ENCODE measurements around the gene OSBPL6.

Gene OSBPL6

DNA sequence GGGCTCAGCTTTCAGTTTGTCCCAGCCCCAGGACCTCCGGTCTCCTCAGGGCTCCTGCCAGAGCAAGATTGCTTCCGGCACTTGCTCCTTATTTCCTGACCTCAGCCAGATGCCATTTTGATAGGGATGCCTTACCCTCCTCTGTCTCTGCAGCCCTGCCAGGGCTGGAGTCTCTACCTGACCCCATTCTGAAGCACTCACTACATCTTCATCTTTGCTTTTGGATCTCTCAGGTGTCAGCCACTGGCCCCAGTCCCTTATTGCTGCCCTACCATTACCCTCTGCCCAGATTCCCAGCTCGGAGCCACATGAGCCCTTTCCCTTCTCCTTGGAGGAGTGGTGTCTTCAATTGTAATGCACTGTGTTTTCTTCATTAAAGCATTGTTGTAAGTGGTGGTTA is 17.1 kb downstream of the OSBPL6 start:
- H3K27me3 ChIP-seq (ENCODE audit: control insufficient read depth in 1 of 2, insufficient read depth in 2 of 2, low read length in 2 of 2): no peaks in the 10 kb centered on the region
- no peaks in the 10 kb centered on the region for H3K36me3 ChIP-seq (ENCODE audit: control insufficient read depth in 1 of 2, insufficient read depth in 2 of 2, low read length in 2 of 2)
- H3K4me1 ChIP-seq (ENCODE audit: control insufficient read depth in 1 of 2, insufficient read depth in 2 of 2, low read length in 2 of 2): no peaks in the 10 kb centered on the region
- H3K9ac ChIP-seq (ENCODE audit: low read depth in 1 of 2, low read length in 2 of 2): no peak overlapping the region
- no peak overlapping the region for H3K4me3 ChIP-seq (ENCODE audit: low read depth in 1 of 2, low read length in 2 of 2)
- H3K27ac ChIP-seq (ENCODE audit: low read depth, low read length): no peak overlapping the region
- no peaks in the 10 kb centered on the region for H3K9me3 ChIP-seq (ENCODE audit: control insufficient read depth in 1 of 2, low read length in 2 of 2)

- H3K4me1 ChIP-seq (ENCODE audit: control insufficient read depth in 1 of 2, insufficient read depth in 2 of 2, low read length in 2 of 2): no peaks in the 10 kb centered on the region
- H3K36me3 ChIP-seq (ENCODE audit: control insufficient read depth in 1 of 2, insufficient read depth in 2 of 2, low read length in 2 of 2): no peaks in the 10 kb centered on the region
- no peaks in the 10 kb centered on the region for H3K9me3 ChIP-seq (ENCODE audit: control insufficient read depth in 1 of 2, low read length in 2 of 2)
- H3K4me3 ChIP-seq (ENCODE audit: low read depth in 1 of 2, low read length in 2 of 2): no peak overlapping the region
- H3K27ac ChIP-seq (ENCODE audit: low read depth, low read length): no peak overlapping the region
- no peaks in the 10 kb centered on the region for H3K27me3 ChIP-seq (ENCODE audit: control insufficient read depth in 1 of 2, insufficient read depth in 2 of 2, low read length in 2 of 2)
- H3K9ac ChIP-seq (ENCODE audit: low read depth in 1 of 2, low read length in 2 of 2): no peak overlapping the region
These were observed 17.6 kb downstream of the OSBPL6 start for GRCh38 chr2:178211943-178212342.

DNA sequence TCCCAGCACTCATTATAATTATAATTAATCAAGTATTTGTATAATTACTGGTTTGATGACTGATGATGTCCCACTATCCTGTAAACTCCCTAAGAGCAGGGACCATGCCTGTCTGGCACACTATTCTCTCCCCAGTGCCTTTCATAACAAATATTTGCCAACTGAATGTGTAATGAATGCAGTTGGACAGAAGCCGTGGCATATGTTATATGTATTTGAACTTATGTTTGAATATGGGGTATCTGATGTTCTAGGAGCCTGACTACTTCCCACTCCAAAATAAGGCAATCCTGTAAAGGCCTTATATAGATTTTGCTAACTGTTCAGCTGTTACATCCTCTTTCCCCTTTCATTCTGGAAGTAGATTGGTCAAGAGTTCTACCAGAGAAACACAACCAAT is 19.7 kb downstream of the OSBPL6 start:
- no peak overlapping the region for H3K27ac ChIP-seq (ENCODE audit: low read depth, low read length)
- no peaks in the 10 kb centered on the region for H3K27me3 ChIP-seq (ENCODE audit: control insufficient read depth in 1 of 2, insufficient read depth in 2 of 2, low read length in 2 of 2)
- H3K9ac ChIP-seq (ENCODE audit: low read depth in 1 of 2, low read length in 2 of 2): no peak overlapping the region
- no peaks in the 10 kb centered on the region for H3K9me3 ChIP-seq (ENCODE audit: control insufficient read depth in 1 of 2, low read length in 2 of 2)
- no peaks in the 10 kb centered on the region for H3K4me1 ChIP-seq (ENCODE audit: control insufficient read depth in 1 of 2, insufficient read depth in 2 of 2, low read length in 2 of 2)
- H3K4me3 ChIP-seq (ENCODE audit: low read depth in 1 of 2, low read length in 2 of 2): no peak overlapping the region
- no peaks in the 10 kb centered on the region for H3K36me3 ChIP-seq (ENCODE audit: control insufficient read depth in 1 of 2, insufficient read depth in 2 of 2, low read length in 2 of 2)

DNA sequence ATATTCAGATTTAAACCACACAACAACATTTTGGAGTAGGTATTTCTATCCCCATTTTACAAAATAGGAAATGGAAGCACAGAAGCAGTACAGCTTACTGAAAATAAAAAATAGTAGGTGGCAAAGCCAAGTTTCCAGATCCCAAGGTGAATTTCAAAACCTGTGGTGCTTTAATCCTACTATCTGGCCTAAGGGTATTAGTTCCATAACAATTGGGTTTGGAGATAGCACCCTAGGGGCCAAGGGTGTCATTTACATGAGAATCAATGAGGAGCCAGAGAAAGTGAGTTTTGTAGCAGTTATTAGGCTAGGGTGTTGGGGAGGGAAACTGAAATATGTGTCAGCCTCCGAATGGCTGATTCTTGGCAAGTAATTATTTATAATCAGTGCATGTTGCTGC is 24.9 kb downstream of the OSBPL6 start:
- H3K4me3 ChIP-seq (ENCODE audit: low read depth in 1 of 2, low read length in 2 of 2): no peak overlapping the region
- H3K9ac ChIP-seq (ENCODE audit: low read depth in 1 of 2, low read length in 2 of 2): no peak overlapping the region
- no peaks in the 10 kb centered on the region for H3K27me3 ChIP-seq (ENCODE audit: control insufficient read depth in 1 of 2, insufficient read depth in 2 of 2, low read length in 2 of 2)
- H3K27ac ChIP-seq (ENCODE audit: low read depth, low read length): no peak overlapping the region
- H3K9me3 ChIP-seq (ENCODE audit: control insufficient read depth in 1 of 2, low read length in 2 of 2): no peaks in the 10 kb centered on the region
- H3K4me1 ChIP-seq (ENCODE audit: control insufficient read depth in 1 of 2, insufficient read depth in 2 of 2, low read length in 2 of 2): no peaks in the 10 kb centered on the region
- no peaks in the 10 kb centered on the region for H3K36me3 ChIP-seq (ENCODE audit: control insufficient read depth in 1 of 2, insufficient read depth in 2 of 2, low read length in 2 of 2)

GRCh38 chr2:178220814-178221213 is 26.5 kb downstream of the OSBPL6 start:
- Histone ChIP-seq H3K9me3 (ENCODE audit: control insufficient read depth in 1 of 2, low read length in 2 of 2) (no peaks in the 10 kb centered on the region), H3K4me1 (ENCODE audit: control insufficient read depth in 1 of 2, insufficient read depth in 2 of 2, low read length in 2 of 2) (no peaks in the 10 kb centered on the region), H3K36me3 (ENCODE audit: control insufficient read depth in 1 of 2, insufficient read depth in 2 of 2, low read length in 2 of 2) (no peaks in the 10 kb centered on the region), H3K27me3 (ENCODE audit: control insufficient read depth in 1 of 2, insufficient read depth in 2 of 2, low read length in 2 of 2) (no peaks in the 10 kb centered on the region), H3K9ac (ENCODE audit: low read depth in 1 of 2, low read length in 2 of 2) (no peak overlapping the region), H3K27ac (ENCODE audit: low read depth, low read length) (no peak overlapping the region), H3K4me3 (ENCODE audit: low read depth in 1 of 2, low read length in 2 of 2) (no peak overlapping the region)

GRCh38 chr2:178221556-178221955 is 27.2 kb downstream of the OSBPL6 start:
- Histone ChIP-seq H3K9ac (ENCODE audit: low read depth in 1 of 2, low read length in 2 of 2) (no peak overlapping the region), H3K27ac (ENCODE audit: low read depth, low read length) (no peak overlapping the region), H3K4me1 (ENCODE audit: control insufficient read depth in 1 of 2, insufficient read depth in 2 of 2, low read length in 2 of 2) (no peaks in the 10 kb centered on the region), H3K9me3 (ENCODE audit: control insufficient read depth in 1 of 2, low read length in 2 of 2) (no peaks in the 10 kb centered on the region), H3K4me3 (ENCODE audit: low read depth in 1 of 2, low read length in 2 of 2) (no peak overlapping the region), H3K27me3 (ENCODE audit: control insufficient read depth in 1 of 2, insufficient read depth in 2 of 2, low read length in 2 of 2) (no peaks in the 10 kb centered on the region), H3K36me3 (ENCODE audit: control insufficient read depth in 1 of 2, insufficient read depth in 2 of 2, low read length in 2 of 2) (no peaks in the 10 kb centered on the region)

DNA sequence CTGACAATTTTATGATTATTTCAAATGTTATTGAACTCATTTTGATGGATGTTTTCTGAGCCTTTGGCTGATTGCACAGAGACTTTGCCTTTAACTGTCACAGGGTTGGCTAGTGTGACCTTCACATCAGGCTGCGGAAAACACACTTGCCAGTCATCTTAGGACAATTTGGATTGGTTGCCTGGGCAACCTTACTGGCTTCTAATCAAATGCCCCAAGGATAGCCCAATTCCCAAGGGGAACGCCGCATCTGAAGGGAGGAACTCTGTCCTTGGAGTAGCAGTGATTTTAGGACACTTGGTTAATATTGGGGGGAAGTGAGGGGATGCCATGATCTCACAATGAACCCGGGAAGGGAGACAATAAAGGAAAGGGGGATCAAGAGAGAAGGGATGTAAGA is 29.5 kb downstream of the OSBPL6 start:
- no peaks in the 10 kb centered on the region for H3K4me1 ChIP-seq (ENCODE audit: control insufficient read depth in 1 of 2, insufficient read depth in 2 of 2, low read length in 2 of 2)
- H3K9me3 ChIP-seq (ENCODE audit: control insufficient read depth in 1 of 2, low read length in 2 of 2): no peaks in the 10 kb centered on the region
- H3K4me3 ChIP-seq (ENCODE audit: low read depth in 1 of 2, low read length in 2 of 2): no peak overlapping the region
- H3K9ac ChIP-seq (ENCODE audit: low read depth in 1 of 2, low read length in 2 of 2): no peak overlapping the region
- H3K36me3 ChIP-seq (ENCODE audit: control insufficient read depth in 1 of 2, insufficient read depth in 2 of 2, low read length in 2 of 2): no peaks in the 10 kb centered on the region
- H3K27me3 ChIP-seq (ENCODE audit: control insufficient read depth in 1 of 2, insufficient read depth in 2 of 2, low read length in 2 of 2): no peaks in the 10 kb centered on the region
- H3K27ac ChIP-seq (ENCODE audit: low read depth, low read length): no peak overlapping the region

DNA sequence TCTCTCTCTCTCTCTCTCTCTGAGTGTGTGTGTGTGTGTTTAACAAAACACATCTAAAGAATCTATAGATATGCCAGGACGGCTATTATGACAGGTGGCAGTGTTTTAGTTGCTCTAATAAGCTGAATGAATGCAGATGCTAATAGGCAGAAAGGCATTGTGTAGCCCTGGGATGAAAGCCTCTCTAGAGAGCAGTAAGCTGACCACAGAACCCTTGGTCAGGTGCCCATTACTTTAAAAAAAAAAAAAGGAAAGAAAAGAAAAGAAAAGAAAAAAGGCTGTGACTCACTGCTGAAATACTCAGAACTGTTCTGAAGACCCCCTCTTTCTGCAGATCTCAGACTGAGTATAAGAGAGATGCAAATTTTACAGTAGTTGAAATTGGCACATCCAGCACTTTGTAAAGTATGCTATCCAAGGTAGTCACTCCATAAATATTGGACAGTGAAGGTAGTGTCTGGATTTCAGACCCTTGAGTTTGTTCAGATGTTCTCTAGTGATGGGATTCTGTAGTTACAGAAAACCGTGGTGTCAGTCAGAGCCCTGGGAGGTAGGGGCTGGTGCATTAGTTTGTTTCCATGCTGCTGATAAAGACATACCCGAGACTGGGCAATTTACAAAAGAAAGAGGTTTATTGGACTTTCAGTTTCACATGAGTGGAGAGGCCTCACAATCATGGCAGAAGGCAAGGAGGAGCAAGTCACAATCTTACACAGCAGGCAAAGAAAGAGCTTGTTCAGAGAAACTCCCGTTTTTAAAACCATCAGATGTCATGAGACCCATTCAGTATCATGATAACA is 30.9 kb downstream of the OSBPL6 start:
- no peaks in the 10 kb centered on the region for H3K27me3 ChIP-seq (ENCODE audit: control insufficient read depth in 1 of 2, insufficient read depth in 2 of 2, low read length in 2 of 2)
- no peaks in the 10 kb centered on the region for H3K4me1 ChIP-seq (ENCODE audit: control insufficient read depth in 1 of 2, insufficient read depth in 2 of 2, low read length in 2 of 2)
- H3K9me3 ChIP-seq (ENCODE audit: control insufficient read depth in 1 of 2, low read length in 2 of 2): no peaks in the 10 kb centered on the region
- no peak overlapping the region for H3K9ac ChIP-seq (ENCODE audit: low read depth in 1 of 2, low read length in 2 of 2)
- H3K4me3 ChIP-seq (ENCODE audit: low read depth in 1 of 2, low read length in 2 of 2): no peak overlapping the region
- no peaks in the 10 kb centered on the region for H3K36me3 ChIP-seq (ENCODE audit: control insufficient read depth in 1 of 2, insufficient read depth in 2 of 2, low read length in 2 of 2)
- no peak overlapping the region for H3K27ac ChIP-seq (ENCODE audit: low read depth, low read length)

DNA sequence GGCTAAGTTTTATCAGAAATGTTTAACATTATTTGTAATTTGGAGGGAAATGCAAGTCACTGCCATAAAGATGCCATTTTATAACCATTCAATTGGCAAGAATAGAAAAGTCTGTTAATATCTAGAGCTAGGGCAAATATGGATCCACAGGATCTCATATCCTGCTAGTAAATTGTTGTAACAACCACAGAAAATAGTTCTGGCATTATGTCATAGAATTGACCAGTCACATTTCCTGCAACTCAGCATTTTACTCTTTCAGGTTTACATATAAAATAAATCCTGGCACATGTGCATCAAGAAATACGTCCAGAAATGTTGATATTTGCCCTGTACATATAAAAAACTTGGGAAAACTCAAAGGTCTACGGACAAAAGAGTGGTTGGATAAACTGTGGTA is 32.9 kb downstream of the OSBPL6 start:
- no peak overlapping the region for H3K27ac ChIP-seq (ENCODE audit: low read depth, low read length)
- no peaks in the 10 kb centered on the region for H3K9me3 ChIP-seq (ENCODE audit: control insufficient read depth in 1 of 2, low read length in 2 of 2)
- H3K36me3 ChIP-seq (ENCODE audit: control insufficient read depth in 1 of 2, insufficient read depth in 2 of 2, low read length in 2 of 2): no peaks in the 10 kb centered on the region
- H3K4me1 ChIP-seq (ENCODE audit: control insufficient read depth in 1 of 2, insufficient read depth in 2 of 2, low read length in 2 of 2): no peaks in the 10 kb centered on the region
- H3K27me3 ChIP-seq (ENCODE audit: control insufficient read depth in 1 of 2, insufficient read depth in 2 of 2, low read length in 2 of 2): no peaks in the 10 kb centered on the region
- no peak overlapping the region for H3K9ac ChIP-seq (ENCODE audit: low read depth in 1 of 2, low read length in 2 of 2)
- H3K4me3 ChIP-seq (ENCODE audit: low read depth in 1 of 2, low read length in 2 of 2): no peak overlapping the region

DNA sequence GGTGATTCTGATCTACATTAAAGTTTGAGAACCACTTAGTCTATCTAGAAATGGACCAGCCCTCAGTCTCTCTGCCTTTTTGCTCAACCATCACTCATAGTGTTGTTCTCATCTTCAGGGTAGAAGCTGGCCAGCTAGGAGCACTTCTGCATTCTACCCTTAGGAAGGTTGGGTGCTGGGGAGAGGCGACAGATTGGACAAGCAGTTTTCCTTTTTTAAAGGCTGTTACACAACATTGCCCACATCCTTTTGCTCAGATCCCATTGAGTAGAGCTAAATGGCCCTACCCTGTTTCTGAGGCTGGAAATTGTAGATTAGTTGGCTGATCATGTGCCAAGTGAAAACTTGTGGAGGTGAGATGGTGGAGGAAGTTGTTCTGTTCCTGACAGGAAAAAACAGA is 35.6 kb downstream of the OSBPL6 start:
- no peak overlapping the region for H3K4me3 ChIP-seq (ENCODE audit: low read depth in 1 of 2, low read length in 2 of 2)
- H3K4me1 ChIP-seq (ENCODE audit: control insufficient read depth in 1 of 2, insufficient read depth in 2 of 2, low read length in 2 of 2): no peaks in the 10 kb centered on the region
- H3K9me3 ChIP-seq (ENCODE audit: control insufficient read depth in 1 of 2, low read length in 2 of 2): no peaks in the 10 kb centered on the region
- H3K9ac ChIP-seq (ENCODE audit: low read depth in 1 of 2, low read length in 2 of 2): no peak overlapping the region
- H3K36me3 ChIP-seq (ENCODE audit: control insufficient read depth in 1 of 2, insufficient read depth in 2 of 2, low read length in 2 of 2): no peaks in the 10 kb centered on the region
- H3K27me3 ChIP-seq (ENCODE audit: control insufficient read depth in 1 of 2, insufficient read depth in 2 of 2, low read length in 2 of 2): no peaks in the 10 kb centered on the region
- no peak overlapping the region for H3K27ac ChIP-seq (ENCODE audit: low read depth, low read length)

Measured in duodenal mucosa (tissue), 2 donors.